ENCODE data around the gene CFHR4.
"Not testable (repeated sequence)": the region's sequence is repeated elsewhere in the genome, so short reads cannot be mapped to it uniquely, and the experiment has no call there.

CFHR4 gene

DNA sequence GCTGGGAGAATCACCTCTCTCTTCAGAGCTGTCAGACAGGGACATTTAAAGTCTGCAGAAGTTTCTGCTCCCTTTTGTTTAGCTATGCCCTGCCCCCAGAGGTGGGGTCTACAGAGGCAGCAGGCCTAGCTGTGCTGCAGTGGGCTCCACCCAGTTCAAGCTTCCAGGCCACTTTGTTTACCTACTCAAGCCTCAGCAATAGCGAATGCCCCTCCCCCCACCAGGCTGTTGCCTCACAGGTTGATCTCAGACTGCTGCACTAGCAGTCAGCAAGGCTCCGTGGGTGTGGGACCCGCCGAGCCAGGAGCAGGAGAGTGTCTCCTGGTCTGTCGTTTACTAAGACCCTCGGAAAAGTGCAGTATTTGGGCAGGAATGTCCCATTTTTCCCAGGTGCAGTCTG, 53.6 kb downstream of the CFHR4 start:
- DNase-seq (ENCODE audit: low read depth), result not testable (repeated sequence)

DNA sequence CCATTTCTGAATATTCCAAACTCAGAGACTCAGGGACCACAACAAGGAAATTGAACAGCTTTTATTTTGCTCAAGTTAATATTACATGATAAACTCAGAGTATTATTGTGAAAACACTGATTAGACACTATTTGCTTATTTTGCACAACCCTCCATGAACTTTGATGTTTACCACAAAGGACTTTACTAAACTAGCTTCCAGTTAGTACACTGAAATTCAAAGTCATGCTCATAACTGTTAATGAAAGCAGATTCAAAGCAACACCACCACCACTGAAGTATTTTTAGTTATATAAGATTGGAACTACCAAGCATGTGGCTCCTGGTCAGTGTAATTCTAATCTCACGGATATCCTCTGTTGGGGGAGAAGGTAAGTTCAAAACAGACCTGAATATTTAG, 55.7 kb downstream of the CFHR4 start, which contains the start of gene CFHR2:
CFHR2 (plus strand) TSS at position 171 of the 400 bp plus-strand sequence; CDS start at position 314, 143 bp downstream.
- not testable (repeated sequence) for DNase-seq (ENCODE audit: low read depth)

GRCh38 chr1:196951711-196952394, 64.0 kb downstream of the CFHR4 start:
- DNase-seq (ENCODE audit: low read depth), result no peak

DNA sequence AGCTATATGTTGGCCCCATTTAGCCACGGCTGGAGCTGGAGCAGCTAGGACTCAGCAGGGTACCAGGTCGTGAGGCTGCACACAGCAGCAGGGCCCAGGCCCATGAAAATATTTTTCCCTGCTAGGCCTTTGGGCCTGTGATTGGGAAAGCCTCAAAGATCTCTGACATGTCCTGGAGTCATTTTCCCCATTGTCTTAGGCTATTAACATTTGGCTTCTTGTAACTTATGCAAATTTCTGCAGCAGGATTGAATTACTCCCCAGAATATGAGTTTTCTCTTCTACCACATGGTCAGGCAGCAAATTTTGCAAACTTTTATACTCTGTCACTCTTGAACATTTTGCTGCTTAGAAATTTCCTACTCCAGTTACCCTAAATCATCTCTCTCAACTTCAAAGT, 66.9 kb downstream of the CFHR4 start:
- DNase-seq (ENCODE audit: low read depth), result no peak

- DNase-seq (ENCODE audit: low read depth), result no peak
Observed at GRCh38 chr1:196955926-196956325, 68.1 kb downstream of the CFHR4 start.

- DNase-seq (ENCODE audit: low read depth), result no peak
Observed at GRCh38 chr1:196960854-196961253, 73.0 kb downstream of the CFHR4 start.

Data from stimulated activated CD8-positive, alpha-beta memory T cell treated with anti-CD3 and anti-CD28 coated beads, Interleukin-15, amount 100 ng/mL, for 1 hour (primary cell).